ENCODE data around the gene AGPAT4.

Gene AGPAT4

GRCh38 chr6:161274898-161275297, 1.0 kb upstream of the AGPAT4 start:
- H4K91ac ChIP-seq (ENCODE audit: low read depth, low read length, poor library complexity): no peak overlapping the region
- WGBS, 2 donors (ENCODE audit: extremely low coverage in 2 of 2, insufficient read length in 2 of 2, insufficient replicate concordance in 1 of 2): no CpG with 5 or more reads among the region's 2 CpGs
- no peak overlapping the region for H2BK5ac ChIP-seq (ENCODE audit: low read length)
- H3K9me3 ChIP-seq (replicated peaks in 1 of 2; ENCODE audit: control insufficient read depth in 2 of 2, insufficient read depth in 1 of 2, low read depth in 1 of 2, low read length in 2 of 2): no peaks in the 10 kb centered on the region
- no peak overlapping the region for H2BK120ac ChIP-seq (ENCODE audit: low read depth, low read length)
- no peak for DNase-seq (ENCODE audit: low spot score)
- no peak overlapping the region for H2BK12ac ChIP-seq (ENCODE audit: low read length)
- H3K4me2 ChIP-seq (ENCODE audit: insufficient read depth, low read length, poor library complexity, severe bottlenecking): no peak overlapping the region
- H3K4me1 ChIP-seq (ENCODE audit: control insufficient read depth in 2 of 2, insufficient read depth in 1 of 2, low read depth in 1 of 2, low read length in 2 of 2): peaks cover 10 to 13% of the 10 kb centered on the region in 2 donors
- peak overlapping the region; percentile 87 for H2AFZ ChIP-seq (ENCODE audit: low read length)
- no peak overlapping the region for H2BK15ac ChIP-seq (ENCODE audit: low read length)
- no peak overlapping the region for H3K4ac ChIP-seq (ENCODE audit: low read length)
- no peak overlapping the region for H4K8ac ChIP-seq (ENCODE audit: low read depth, low read length)
- no peak overlapping the region for H3K9ac ChIP-seq (ENCODE audit: low read depth, low read length, poor library complexity)
- H3K4me3 ChIP-seq (ENCODE audit: low read length in 2 of 2): no peak overlapping the region
- H3K23ac ChIP-seq (ENCODE audit: low read depth, low read length, poor library complexity): no peak overlapping the region
- no peak overlapping the region for H3K27ac ChIP-seq (replicated peaks; ENCODE audit: low read length)
- H3K27me3 ChIP-seq (ENCODE audit: control insufficient read depth in 3 of 3, insufficient read depth in 3 of 3, low read depth in 1 of 3, low read length in 3 of 3): no peaks in the 10 kb centered on the region
- H3K18ac ChIP-seq (ENCODE audit: low read length): no peak overlapping the region
- H3K79me1 ChIP-seq (ENCODE audit: low read depth, low read length): no peaks in the 10 kb centered on the region
- no peak overlapping the region for H3K14ac ChIP-seq (ENCODE audit: low read length)
- H3K36me3 ChIP-seq (replicated peaks in 1 of 2; ENCODE audit: control insufficient read depth in 2 of 2, insufficient read depth in 2 of 2, low read length in 2 of 2): peaks cover 0 to 14% of the 10 kb centered on the region in 2 donors
- H2AK5ac ChIP-seq (ENCODE audit: low read depth, low read length): no peak overlapping the region

DNA sequence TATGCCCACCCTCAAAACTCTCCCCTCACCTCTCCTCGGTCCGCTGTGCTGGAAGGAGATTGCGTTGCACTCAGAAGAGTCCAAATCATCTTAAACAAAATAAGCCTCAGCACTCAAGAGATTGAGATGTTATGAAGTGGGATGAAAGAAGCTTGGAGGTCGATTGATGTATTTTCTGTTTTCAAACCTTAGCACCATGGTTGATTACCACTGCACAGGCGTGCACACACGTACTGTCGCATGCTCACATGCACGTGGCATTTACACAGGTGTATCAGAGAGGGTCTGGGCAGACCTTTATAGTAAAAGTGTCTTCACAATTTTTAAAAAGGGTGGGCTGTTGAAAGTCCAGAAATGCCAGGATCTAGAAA, 612 bp upstream of the AGPAT4 start:
- no peak overlapping the region for H2BK5ac ChIP-seq (ENCODE audit: low read length)
- DNase-seq (ENCODE audit: low spot score): no peak
- no CpG with 5 or more reads among the region's 8 CpGs for WGBS, 2 donors (ENCODE audit: extremely low coverage in 2 of 2, insufficient read length in 2 of 2, insufficient replicate concordance in 1 of 2)
- peak overlapping the region; percentile 90 for H3K27ac ChIP-seq (replicated peaks; ENCODE audit: low read length)
- H2AFZ ChIP-seq (ENCODE audit: low read length): peak overlapping the region; percentile 87
- H3K4me1 ChIP-seq (ENCODE audit: control insufficient read depth in 2 of 2, insufficient read depth in 1 of 2, low read depth in 1 of 2, low read length in 2 of 2): peaks cover 10 to 13% of the 10 kb centered on the region in 2 donors
- no peak overlapping the region for H3K18ac ChIP-seq (ENCODE audit: low read length)
- no peak overlapping the region for H3K14ac ChIP-seq (ENCODE audit: low read length)
- H3K23ac ChIP-seq (ENCODE audit: low read depth, low read length, poor library complexity): no peak overlapping the region
- no peak overlapping the region for H4K91ac ChIP-seq (ENCODE audit: low read depth, low read length, poor library complexity)
- no peak overlapping the region for H2BK12ac ChIP-seq (ENCODE audit: low read length)
- H3K36me3 ChIP-seq (replicated peaks in 1 of 2; ENCODE audit: control insufficient read depth in 2 of 2, insufficient read depth in 2 of 2, low read length in 2 of 2): peaks cover 0 to 18% of the 10 kb centered on the region in 2 donors
- no peak overlapping the region for H2BK120ac ChIP-seq (ENCODE audit: low read depth, low read length)
- no peak overlapping the region for H2BK15ac ChIP-seq (ENCODE audit: low read length)
- peak overlapping the region; percentile 50 for H3K4me2 ChIP-seq (ENCODE audit: insufficient read depth, low read length, poor library complexity, severe bottlenecking)
- no peak overlapping the region for H3K9ac ChIP-seq (ENCODE audit: low read depth, low read length, poor library complexity)
- H3K79me1 ChIP-seq (ENCODE audit: low read depth, low read length): no peaks in the 10 kb centered on the region
- H3K4me3 ChIP-seq (ENCODE audit: low read length in 2 of 2): peak overlapping the region; percentile 61 to 69
- no peak overlapping the region for H3K4ac ChIP-seq (ENCODE audit: low read length)
- H3K27me3 ChIP-seq (ENCODE audit: control insufficient read depth in 3 of 3, insufficient read depth in 3 of 3, low read depth in 1 of 3, low read length in 3 of 3): no peaks in the 10 kb centered on the region
- H4K8ac ChIP-seq (ENCODE audit: low read depth, low read length): no peak overlapping the region
- no peaks in the 10 kb centered on the region for H3K9me3 ChIP-seq (replicated peaks in 1 of 2; ENCODE audit: control insufficient read depth in 2 of 2, insufficient read depth in 1 of 2, low read depth in 1 of 2, low read length in 2 of 2)
- no peak overlapping the region for H2AK5ac ChIP-seq (ENCODE audit: low read depth, low read length)

DNA sequence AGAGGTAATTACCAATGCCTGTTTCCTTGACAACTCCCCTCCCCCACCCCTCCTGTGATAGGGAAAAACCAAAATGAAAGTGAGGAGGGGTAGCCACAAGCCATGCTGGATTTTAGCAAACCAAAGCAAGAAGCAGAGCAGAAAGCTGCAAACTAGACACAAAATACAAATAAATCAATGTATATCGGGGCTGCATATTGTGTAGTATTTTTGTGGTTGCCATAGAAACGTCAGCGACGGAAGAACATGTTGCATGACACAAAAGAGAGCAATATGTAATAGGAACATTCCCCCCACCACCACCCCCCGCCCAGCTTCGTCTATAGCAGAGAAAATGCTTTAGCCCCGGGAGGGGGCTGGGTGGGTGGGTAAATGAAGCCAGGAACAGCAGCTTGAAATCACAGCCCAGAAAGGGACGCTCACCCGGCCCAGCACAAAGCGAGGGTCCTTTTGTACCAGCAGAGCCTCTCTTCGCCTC, 548 bp downstream of the AGPAT4 start:
- Histone ChIP-seq H3K18ac (ENCODE audit: low read length) (peak overlapping the region; percentile 15), H2BK5ac (ENCODE audit: low read length) (no peak overlapping the region), H4K8ac (ENCODE audit: low read depth, low read length) (no peak overlapping the region), H3K14ac (ENCODE audit: low read length) (no peak overlapping the region), H3K79me1 (ENCODE audit: low read depth, low read length) (no peaks in the 10 kb centered on the region), H3K36me3 (replicated peaks in 1 of 2; ENCODE audit: control insufficient read depth in 2 of 2, insufficient read depth in 2 of 2, low read length in 2 of 2) (peaks cover 0 to 28% of the 10 kb centered on the region in 2 donors), H3K4ac (ENCODE audit: low read length) (no peak overlapping the region), H3K4me2 (ENCODE audit: insufficient read depth, low read length, poor library complexity, severe bottlenecking) (no peak overlapping the region), H4K91ac (ENCODE audit: low read depth, low read length, poor library complexity) (no peak overlapping the region), H3K27ac (replicated peaks; ENCODE audit: low read length) (peak overlapping the region; percentile 99), H2BK120ac (ENCODE audit: low read depth, low read length) (no peak overlapping the region), H3K27me3 (ENCODE audit: control insufficient read depth in 3 of 3, insufficient read depth in 3 of 3, low read depth in 1 of 3, low read length in 3 of 3) (no peaks in the 10 kb centered on the region), H3K4me1 (ENCODE audit: control insufficient read depth in 2 of 2, insufficient read depth in 1 of 2, low read depth in 1 of 2, low read length in 2 of 2) (peaks cover 10 to 13% of the 10 kb centered on the region in 2 donors), H3K4me3 (ENCODE audit: low read length in 2 of 2) (peak overlapping the region; percentile 69 to 93), H2BK15ac (ENCODE audit: low read length) (no peak overlapping the region), H3K9ac (ENCODE audit: low read depth, low read length, poor library complexity) (no peak overlapping the region), H3K9me3 (replicated peaks in 1 of 2; ENCODE audit: control insufficient read depth in 2 of 2, insufficient read depth in 1 of 2, low read depth in 1 of 2, low read length in 2 of 2) (peaks cover 0 to 2% of the 10 kb centered on the region in 2 donors), H2AK5ac (ENCODE audit: low read depth, low read length) (no peak overlapping the region), H2AFZ (ENCODE audit: low read length) (peak overlapping the region; percentile 78), H2BK12ac (ENCODE audit: low read length) (no peak overlapping the region), H3K23ac (ENCODE audit: low read depth, low read length, poor library complexity) (no peak overlapping the region)
- DNase-seq (ENCODE audit: low spot score): peak; percentile 80
- no CpG with 5 or more reads among the region's 11 CpGs for WGBS, 2 donors (ENCODE audit: extremely low coverage in 2 of 2, insufficient read length in 2 of 2, insufficient replicate concordance in 1 of 2)

- Histone ChIP-seq H3K23ac (ENCODE audit: low read depth, low read length, poor library complexity) (no peak overlapping the region), H3K14ac (ENCODE audit: low read length) (no peak overlapping the region), H3K4ac (ENCODE audit: low read length) (no peak overlapping the region), H3K79me1 (ENCODE audit: low read depth, low read length) (peaks cover 4% of the 10 kb centered on the region), H3K18ac (ENCODE audit: low read length) (no peak overlapping the region), H2BK15ac (ENCODE audit: low read length) (no peak overlapping the region), H3K27ac (replicated peaks; ENCODE audit: low read length) (peak overlapping the region; percentile 99), H3K9ac (ENCODE audit: low read depth, low read length, poor library complexity) (no peak overlapping the region), H3K4me1 (ENCODE audit: control insufficient read depth in 2 of 2, insufficient read depth in 1 of 2, low read depth in 1 of 2, low read length in 2 of 2) (peaks cover 10 to 13% of the 10 kb centered on the region in 2 donors), H3K4me2 (ENCODE audit: insufficient read depth, low read length, poor library complexity, severe bottlenecking) (peak overlapping the region; percentile 40), H3K9me3 (replicated peaks in 1 of 2; ENCODE audit: control insufficient read depth in 2 of 2, insufficient read depth in 1 of 2, low read depth in 1 of 2, low read length in 2 of 2) (peaks cover 0 to 8% of the 10 kb centered on the region in 2 donors), H2AK5ac (ENCODE audit: low read depth, low read length) (no peak overlapping the region), H4K8ac (ENCODE audit: low read depth, low read length) (no peak overlapping the region), H3K27me3 (ENCODE audit: control insufficient read depth in 3 of 3, insufficient read depth in 3 of 3, low read depth in 1 of 3, low read length in 3 of 3) (no peaks in the 10 kb centered on the region), H3K4me3 (ENCODE audit: low read length in 2 of 2) (peak overlapping the region; percentile 69 to 93), H2BK5ac (ENCODE audit: low read length) (no peak overlapping the region), H4K91ac (ENCODE audit: low read depth, low read length, poor library complexity) (no peak overlapping the region), H2BK12ac (ENCODE audit: low read length) (no peak overlapping the region), H2BK120ac (ENCODE audit: low read depth, low read length) (no peak overlapping the region), H3K36me3 (replicated peaks in 1 of 2; ENCODE audit: control insufficient read depth in 2 of 2, insufficient read depth in 2 of 2, low read length in 2 of 2) (peaks cover 3 to 34% of the 10 kb centered on the region in 2 donors), H2AFZ (ENCODE audit: low read length) (peak overlapping the region; percentile 78)
- DNase-seq (ENCODE audit: low spot score): peak; percentile 63
- no CpG with 5 or more reads among the region's 11 CpGs for WGBS, 2 donors (ENCODE audit: extremely low coverage in 2 of 2, insufficient read length in 2 of 2, insufficient replicate concordance in 1 of 2)
Observed at GRCh38 chr6:161272635-161273273, 1.1 kb downstream of the AGPAT4 start.

All from neuronal stem cell (in vitro differentiated cells).